Measurements from ENCODE around the gene GDF15. TPM values are rescaled to one million over a fixed set of nuclear protein-coding genes. Genes with fewer than 3 reads are reported as not detected.

GDF15 gene
- total RNA-seq, 1 experiment from 2014 or later, result 15.1 TPM

GRCh38 chr19:18430417-18431144 lies 44.6 kb downstream of the GDF15 start:
- no peaks in the 10 kb centered on the region; the same call in 1 of the 2 replicates for H3K36me3 ChIP-seq (ENCODE audit: low read depth)
- TF ChIP-seq CTCF (conservative IDR thresholded peaks at IDR 0.05) (no peak), EZH2 (IDR thresholded peaks at IDR 0.05; ENCODE audit: low read depth) (no peak)
- H3K9me3 ChIP-seq (ENCODE audit: insufficient read depth, low read depth), result no peaks in the 10 kb centered on the region
- POLR2A ChIA-PET (ENCODE audit: unreplicated experiment), result no interaction called here
- H3K4me2 ChIP-seq, result no peak overlapping the region
- peaks cover 19% of the 10 kb centered on the region; the same call in 1 of the 2 replicates for H3F3A ChIP-seq (ENCODE audit: insufficient read depth, low read depth)
- H3K27ac ChIP-seq, result no peak overlapping the region
- H3K4me3 ChIP-seq, result no peak overlapping the region
- H4K20me1 ChIP-seq (ENCODE audit: insufficient read depth), result peaks cover 16% of the 10 kb centered on the region; the same call in 1 of the 2 replicates
- no TSS peak for BruUV-seq (replicated peaks)
- CTCF ChIA-PET, result no interaction called here
- no peaks in the 10 kb centered on the region for H3K9me2 ChIP-seq (ENCODE audit: insufficient read depth)
- no peaks in the 10 kb centered on the region for H3K79me2 ChIP-seq (ENCODE audit: low read depth)
- intact Hi-C loops (cut with micrococcal nuclease; ENCODE audit: unreplicated experiment), result no loop called here
- H3K4me1 ChIP-seq (replicated peaks; ENCODE audit: insufficient read depth), result no peaks in the 10 kb centered on the region
- no peaks in the 10 kb centered on the region for H3K27me3 ChIP-seq (ENCODE audit: insufficient read depth, low read depth)
- no peak overlapping the region for H2AFZ ChIP-seq
- DNase-seq, result no peak

- POLR2A ChIA-PET (ENCODE audit: unreplicated experiment), result no interaction called here
- H3K27ac ChIP-seq, result no peak overlapping the region
Observed at GRCh38 chr19:18431351-18432197, 45.6 kb downstream of the GDF15 start.

More at GRCh38 chr19:18431351-18432197, 45.6 kb downstream of the GDF15 start:
- intact Hi-C loops (cut with micrococcal nuclease; ENCODE audit: unreplicated experiment), result no loop called here
- TF ChIP-seq EZH2 (IDR thresholded peaks at IDR 0.05; ENCODE audit: low read depth), result no peak
- no peak for TF ChIP-seq CTCF (conservative IDR thresholded peaks at IDR 0.05)
- no peak overlapping the region for H2AFZ ChIP-seq
- no peaks in the 10 kb centered on the region; the same call in 1 of the 2 replicates for H3K36me3 ChIP-seq (ENCODE audit: low read depth)
- H3K4me2 ChIP-seq, result no peak overlapping the region
- peaks cover 29% of the 10 kb centered on the region; the same call in 1 of the 2 replicates for H3F3A ChIP-seq (ENCODE audit: insufficient read depth, low read depth)
- H3K79me2 ChIP-seq (ENCODE audit: low read depth), result peaks cover 7% of the 10 kb centered on the region; the same call in 1 of the 2 replicates
- no peaks in the 10 kb centered on the region for H3K27me3 ChIP-seq (ENCODE audit: insufficient read depth, low read depth)
- peaks cover 5% of the 10 kb centered on the region; the same call in 1 of the 2 replicates for H3K4me1 ChIP-seq (replicated peaks; ENCODE audit: insufficient read depth)
- no peaks in the 10 kb centered on the region for H3K9me3 ChIP-seq (ENCODE audit: insufficient read depth, low read depth)
- H3K9me2 ChIP-seq (ENCODE audit: insufficient read depth), result no peaks in the 10 kb centered on the region
- BruUV-seq (replicated peaks), result no TSS peak
- H4K20me1 ChIP-seq (ENCODE audit: insufficient read depth), result peaks cover 9% of the 10 kb centered on the region; the same call in 1 of the 2 replicates
- H3K4me3 ChIP-seq, result no peak overlapping the region
- CTCF ChIA-PET, result no interaction called here
- DNase-seq, result no peak

Measured in PC-9 (cell line).